ENCODE results near the gene ARHGEF39.

DNA sequence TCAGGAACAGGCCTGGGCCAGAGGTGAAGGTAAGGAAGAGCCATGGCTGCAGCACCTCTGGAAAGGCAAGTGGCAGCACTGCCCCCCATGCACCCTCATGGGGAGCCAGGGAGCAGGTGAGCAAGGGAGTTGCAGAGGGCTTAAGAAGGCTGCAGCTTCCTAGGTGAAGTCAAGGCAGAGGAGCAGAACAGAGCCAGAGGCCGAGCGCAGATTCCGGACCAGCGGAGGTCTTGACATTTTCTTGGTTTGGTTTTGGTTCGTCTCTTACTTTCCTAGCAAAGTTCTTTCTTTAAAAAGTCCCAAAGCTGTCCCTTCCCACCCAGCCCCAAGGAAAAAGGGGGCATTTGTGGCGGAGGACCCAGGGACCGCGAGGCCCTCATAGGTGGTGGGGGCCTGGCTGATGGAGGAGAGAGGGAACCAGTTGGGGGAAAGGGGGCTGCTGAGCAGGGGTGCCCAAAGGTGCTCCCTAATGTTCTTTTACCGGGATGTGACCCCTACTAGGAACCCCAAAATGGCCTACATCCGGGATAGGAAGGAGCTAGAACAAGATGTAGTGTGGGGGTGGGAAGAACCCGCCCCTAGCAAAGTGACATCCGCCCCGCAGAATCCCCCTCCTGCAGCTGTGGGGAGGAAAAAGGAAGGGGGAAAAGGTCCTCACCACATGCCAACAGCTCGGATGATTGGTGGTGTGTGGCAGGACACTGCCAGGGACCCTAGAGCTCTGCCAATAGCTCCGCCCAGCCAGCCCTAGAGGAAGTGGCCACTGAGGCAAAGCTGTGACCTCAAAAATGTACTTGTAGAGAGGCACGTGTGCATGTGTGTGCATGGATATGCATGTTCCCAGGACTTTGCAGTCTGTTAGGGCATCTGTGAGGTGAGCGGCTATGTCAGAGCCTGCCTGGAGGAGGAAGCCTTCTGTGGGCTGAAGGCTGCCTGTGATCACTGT, 45.9 kb downstream of the ARHGEF39 start:
- TF ChIP-seq POLR2A (IDR thresholded peaks at IDR 0.05) (no peak), POLR2AphosphoS5 (IDR thresholded peaks at IDR 0.05) (peak in 2 of 3 donors; percentile 4 to 49)
